ENCODE results near the gene OPCML.

The OPCML gene

GRCh38 chr11:133081020-133081419 lies 451.3 kb downstream of the OPCML start:
- Histone ChIP-seq H3K4me2 (no peak overlapping the region), H3K79me2 (ENCODE audit: insufficient read depth, low read depth) (no peaks in the 10 kb centered on the region), H3K4me3 (IDR thresholded peaks at IDR 0.05; ENCODE audit: insufficient read depth, low read depth, low read length) (no peak overlapping the region), H3K36me3 (ENCODE audit: insufficient read depth) (no peaks in the 10 kb centered on the region), H3K27ac (no peak overlapping the region), H2AFZ (ENCODE audit: low read depth) (no peak overlapping the region), H3K9ac (no peak overlapping the region), H3K4me1 (ENCODE audit: low read depth, poor library complexity, severe bottlenecking) (no peaks in the 10 kb centered on the region), H4K20me1 (ENCODE audit: insufficient read depth) (no peaks in the 10 kb centered on the region), H3K27me3 (ENCODE audit: insufficient read depth, low read depth) (no peaks in the 10 kb centered on the region)
- TF ChIP-seq CTCF (conservative IDR thresholded peaks at IDR 0.05; ENCODE audit: low read depth, low read length), result no peak

GRCh38 chr11:133078591-133079404 lies 453.5 kb downstream of the OPCML start:
- no peaks in the 10 kb centered on the region for H3K27me3 ChIP-seq (ENCODE audit: insufficient read depth, low read depth)
- H3K36me3 ChIP-seq (ENCODE audit: insufficient read depth), result no peaks in the 10 kb centered on the region
- TF ChIP-seq CTCF (conservative IDR thresholded peaks at IDR 0.05; ENCODE audit: low read depth, low read length), result peak; percentile 79
- H3K9ac ChIP-seq, result no peak overlapping the region
- H3K27ac ChIP-seq, result no peak overlapping the region
- H4K20me1 ChIP-seq (ENCODE audit: insufficient read depth), result no peaks in the 10 kb centered on the region
- H3K4me1 ChIP-seq (ENCODE audit: low read depth, poor library complexity, severe bottlenecking), result no peaks in the 10 kb centered on the region
- H3K79me2 ChIP-seq (ENCODE audit: insufficient read depth, low read depth), result no peaks in the 10 kb centered on the region
- H3K4me2 ChIP-seq, result no peak overlapping the region
- H2AFZ ChIP-seq (ENCODE audit: low read depth), result no peak overlapping the region
- H3K4me3 ChIP-seq (IDR thresholded peaks at IDR 0.05; ENCODE audit: insufficient read depth, low read depth, low read length), result no peak overlapping the region

- Histone ChIP-seq H3K9ac (no peak overlapping the region), H3K36me3 (ENCODE audit: insufficient read depth) (no peaks in the 10 kb centered on the region), H3K4me3 (IDR thresholded peaks at IDR 0.05; ENCODE audit: insufficient read depth, low read depth, low read length) (no peak overlapping the region), H3K4me2 (no peak overlapping the region), H4K20me1 (ENCODE audit: insufficient read depth) (no peaks in the 10 kb centered on the region), H3K27me3 (ENCODE audit: insufficient read depth, low read depth) (no peaks in the 10 kb centered on the region), H3K79me2 (ENCODE audit: insufficient read depth, low read depth) (no peaks in the 10 kb centered on the region), H2AFZ (ENCODE audit: low read depth) (no peak overlapping the region), H3K27ac (no peak overlapping the region), H3K4me1 (ENCODE audit: low read depth, poor library complexity, severe bottlenecking) (no peaks in the 10 kb centered on the region)
- no peak for TF ChIP-seq CTCF (conservative IDR thresholded peaks at IDR 0.05; ENCODE audit: low read depth, low read length)
Observed at GRCh38 chr11:133078012-133078411, 454.3 kb downstream of the OPCML start.

GRCh38 chr11:133075351-133075750 lies 456.9 kb downstream of the OPCML start:
- Histone ChIP-seq H3K9ac (no peak overlapping the region), H3K27me3 (ENCODE audit: insufficient read depth, low read depth) (no peaks in the 10 kb centered on the region), H3K4me1 (ENCODE audit: low read depth, poor library complexity, severe bottlenecking) (no peaks in the 10 kb centered on the region), H3K4me2 (no peak overlapping the region), H4K20me1 (ENCODE audit: insufficient read depth) (no peaks in the 10 kb centered on the region), H3K27ac (no peak overlapping the region), H3K79me2 (ENCODE audit: insufficient read depth, low read depth) (no peaks in the 10 kb centered on the region), H2AFZ (ENCODE audit: low read depth) (no peak overlapping the region), H3K36me3 (ENCODE audit: insufficient read depth) (no peaks in the 10 kb centered on the region), H3K4me3 (IDR thresholded peaks at IDR 0.05; ENCODE audit: insufficient read depth, low read depth, low read length) (no peak overlapping the region)
- no peak for TF ChIP-seq CTCF (conservative IDR thresholded peaks at IDR 0.05; ENCODE audit: low read depth, low read length)

All from KMS-11 (cell line).